SK-N-MC (cell line): ENCODE results near the gene MAN2B1.
"Not testable (repeated sequence)": the region's sequence is repeated elsewhere in the genome, so short reads cannot be mapped to it uniquely, and the experiment has no call there.

ENCODE experiments used
- DNase-seq: peaks from one replicate; pipeline ENCODE4 v3.0.0-alpha.2; 2011; ENCODE audit warnings: low read depth, low spot score
- H3K27ac ChIP-seq: fragments of 200-600 bp; sonication (generic); 2 replicates; pipeline ENCODE4 v1.5.1; 2016; ENCODE audit warnings: mixed run types
- H3K36me3 ChIP-seq: fragments of 200-600 bp; sonication (generic); 2 replicates; pipeline ENCODE4 v1.6.1; 2017; ENCODE audit warnings: antibody characterized with exemption, low read length, mixed read lengths; ENCODE audit not compliant: insufficient read depth
- H3K4me3 ChIP-seq: fragments of 200-600 bp; sonication (generic); 2 replicates; pipeline ENCODE4 v1.5.1; 2016
- H3K9ac ChIP-seq: fragments of 200-600 bp; sonication (generic); 2 replicates; pipeline ENCODE4 v1.8.0; 2017; ENCODE audit warnings: mixed run types, mixed read lengths; ENCODE audit not compliant: insufficient read length
- H3K9me3 ChIP-seq: fragments of 200-600 bp; sonication (generic); 2 replicates; pipeline ENCODE4 v1.6.1; 2017; ENCODE audit warnings: low read depth, mild to moderate bottlenecking, antibody characterized with exemption, low read length, moderate library complexity, mixed read lengths
- EZH2 ChIP-seq: fragments of 200-600 bp; sonication (generic); IDR thresholded peaks from one replicate; pipeline ENCODE4 v1.6.1; 2017; ENCODE audit warnings: antibody characterized with exemption
- FOXP2 ChIP-seq: optimal IDR thresholded peaks from 2 replicates; pipeline ENCODE3; 2011; ENCODE audit warnings: mild to moderate bottlenecking, moderate library complexity; ENCODE audit not compliant: insufficient read depth; ENCODE audit errors: extremely low read length, control extremely low read depth
- POLR2AphosphoS5 ChIP-seq: IDR thresholded peaks from 2 replicates; pipeline ENCODE4 v1.6.1; 2012; ENCODE audit warnings: mild to moderate bottlenecking, low read depth, low read length, borderline replicate concordance

MAN2B1 gene

GRCh38 chr19:12666265-12667048, at the start of gene MAN2B1, which contains the start of gene WDR83:
TSS of gene MAN2B1 (minus strand) at chr19:12666742. CDS start at chr19:12666701, 41 bp downstream.
TSS of gene WDR83 (plus strand) at chr19:12666807. CDS start at chr19:12669791, 2,984 bp downstream.
- Histone ChIP-seq H3K36me3 (peaks cover 9% of the 10 kb centered on the region; the same call in 1 of the 2 replicates), H3K4me3 (peak within 1 kb of the TSS; percentile 90), H3K9ac (peak within 1 kb of the TSS; percentile 88), H3K27ac (peak within 1 kb of the TSS; percentile 54; the same call in 1 of the 2 replicates), H3K9me3 (no peaks in the 10 kb centered on the region)
- no peak for TF ChIP-seq EZH2
- TF ChIP-seq POLR2AphosphoS5, result peak; percentile 76; the same call in 1 of the 2 replicates
- no peak for TF ChIP-seq FOXP2
- DNase-seq, result no peak

- H3K36me3 ChIP-seq, result peaks cover 86% of the 10 kb centered on the region
Measured at GRCh38 chr19:12715929-12716328, 49.4 kb upstream of the MAN2B1 start.

GRCh38 chr19:12715102-12715501, 48.6 kb upstream of the MAN2B1 start:
- H3K4me3 ChIP-seq, result no peak overlapping the region
- no peak overlapping the region for H3K27ac ChIP-seq
- TF ChIP-seq FOXP2 (no peak), POLR2AphosphoS5 (no peak), EZH2 (no peak)
- no peaks in the 10 kb centered on the region for H3K9me3 ChIP-seq
- no peak for DNase-seq
- no peak overlapping the region for H3K9ac ChIP-seq
- peaks cover 85% of the 10 kb centered on the region for H3K36me3 ChIP-seq

More at GRCh38 chr19:12715929-12716328, 49.4 kb upstream of the MAN2B1 start:
- Histone ChIP-seq H3K27ac (no peak overlapping the region), H3K9ac (no peak overlapping the region), H3K9me3 (no peaks in the 10 kb centered on the region), H3K4me3 (no peak overlapping the region)
- DNase-seq, result no peak
- TF ChIP-seq FOXP2 (no peak), EZH2 (no peak), POLR2AphosphoS5 (no peak)

GRCh38 chr19:12713304-12713703, 46.8 kb upstream of the MAN2B1 start:
- not testable (repeated sequence) for H3K9me3 ChIP-seq, DNase-seq, H3K4me3 ChIP-seq, H3K27ac ChIP-seq, H3K9ac ChIP-seq
- H3K36me3 ChIP-seq, result peaks cover 89% of the 10 kb centered on the region

- DNase-seq, H3K27ac ChIP-seq, H3K9me3 ChIP-seq, H3K4me3 ChIP-seq, H3K9ac ChIP-seq: not testable (repeated sequence)
- H3K36me3 ChIP-seq, result peaks cover 83% of the 10 kb centered on the region
Measured at GRCh38 chr19:12712077-12712476, 45.5 kb upstream of the MAN2B1 start.

- H3K36me3 ChIP-seq, result peaks cover 83% of the 10 kb centered on the region
- H3K9me3 ChIP-seq, result no peaks in the 10 kb centered on the region
- no peak overlapping the region for H3K27ac ChIP-seq
- TF ChIP-seq FOXP2, result no peak
- no peak for TF ChIP-seq EZH2
- no peak for TF ChIP-seq POLR2AphosphoS5
- no peak overlapping the region for H3K9ac ChIP-seq
- DNase-seq, result no peak
- no peak overlapping the region for H3K4me3 ChIP-seq
Measured at GRCh38 chr19:12711187-12711586, 44.6 kb upstream of the MAN2B1 start.

- Histone ChIP-seq H3K36me3 (peaks cover 80% of the 10 kb centered on the region), H3K27ac (no peak overlapping the region), H3K9ac (no peak overlapping the region), H3K9me3 (no peaks in the 10 kb centered on the region), H3K4me3 (no peak overlapping the region)
- DNase-seq, result no peak
- TF ChIP-seq POLR2AphosphoS5, result no peak
- no peak for TF ChIP-seq EZH2
Measured at GRCh38 chr19:12708641-12709040, 42.1 kb upstream of the MAN2B1 start.

GRCh38 chr19:12706332-12706718, 39.8 kb upstream of the MAN2B1 start:
- H3K4me3 ChIP-seq, result no peak overlapping the region
- no peaks in the 10 kb centered on the region for H3K9me3 ChIP-seq
- no peak for DNase-seq
- peaks cover 87% of the 10 kb centered on the region for H3K36me3 ChIP-seq
- H3K9ac ChIP-seq, result no peak overlapping the region
- no peak for TF ChIP-seq FOXP2
- H3K27ac ChIP-seq, result no peak overlapping the region

- H3K9ac ChIP-seq, result no peak overlapping the region
- no peaks in the 10 kb centered on the region for H3K9me3 ChIP-seq
- H3K4me3 ChIP-seq, result no peak overlapping the region
- TF ChIP-seq POLR2AphosphoS5 (no peak), FOXP2 (no peak), EZH2 (no peak)
- no peak overlapping the region for H3K27ac ChIP-seq
- DNase-seq, result no peak
- peaks cover 88% of the 10 kb centered on the region for H3K36me3 ChIP-seq
Measured at GRCh38 chr19:12705654-12706331, 39.3 kb upstream of the MAN2B1 start.
